Loucy (cell line): ENCODE measurements around the gene NRF1.
"Not testable (repeated sequence)": the region's sequence is repeated elsewhere in the genome, so short reads cannot be mapped to it uniquely, and the experiment has no call there.

Experiments
- CTCF ChIP-seq: fragments of 200-600 bp; sonication (generic); conservative IDR thresholded peaks from 2 replicates; pipeline ENCODE4 v1.5.1; 2014; ENCODE audit warnings: mild to moderate bottlenecking, antibody characterized with exemption, low read length
- EZH2phosphoT487 ChIP-seq: fragments of 200-600 bp; IDR thresholded peaks from 2 replicates; pipeline ENCODE4 v1.6.1; 2018; ENCODE audit warnings: antibody characterized with exemption, mild to moderate bottlenecking, moderate library complexity, borderline replicate concordance

- TF ChIP-seq CTCF, EZH2phosphoT487: not testable (repeated sequence)
These were observed 45.2 kb upstream of the NRF1 start for GRCh38 chr7:129566323-129566722.
